ENCODE measurements around the gene GAMT.

DNA sequence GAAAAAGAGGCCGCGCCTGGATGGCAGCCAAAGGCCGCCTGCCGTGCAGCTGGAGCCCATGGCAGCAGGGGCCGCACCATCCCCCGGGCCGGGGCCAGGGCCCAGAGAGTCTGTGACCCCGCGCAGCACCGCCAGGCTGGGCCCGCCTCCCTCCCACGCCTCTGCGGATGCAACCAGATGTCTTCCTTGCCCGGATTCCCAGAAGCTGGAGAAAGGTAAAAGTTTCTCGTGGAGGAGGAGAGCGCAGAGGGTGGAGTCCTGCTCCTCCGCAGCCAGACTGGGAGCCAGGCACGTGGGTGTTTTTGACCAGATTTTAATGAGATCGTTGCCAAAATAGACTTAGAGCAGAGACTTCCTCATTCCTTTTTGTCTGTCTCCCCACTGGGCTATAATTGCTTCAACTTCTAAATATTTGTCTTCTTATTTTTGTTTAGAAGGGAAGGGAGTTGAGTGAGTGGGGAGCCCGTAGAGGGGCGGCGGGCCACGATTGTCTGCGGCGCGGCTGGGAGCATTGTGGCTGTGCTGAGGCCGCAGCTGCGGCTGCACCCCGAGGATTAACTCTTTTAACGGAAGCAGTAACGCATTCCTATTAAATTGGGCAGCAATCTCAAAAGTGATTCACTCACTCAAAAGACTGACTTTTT, 40.4 kb downstream of the GAMT start:
- TF ChIP-seq LEF1 (IDR thresholded peaks at IDR 0.05; ENCODE audit: borderline replicate concordance) (no peak), HDGF (IDR thresholded peaks at IDR 0.05; ENCODE audit: borderline replicate concordance) (no peak), CTBP1 (IDR thresholded peaks at IDR 0.05; ENCODE audit: borderline replicate concordance) (no peak), SUZ12 (IDR thresholded peaks at IDR 0.05) (no peak), TARDBP (IDR thresholded peaks at IDR 0.05) (no peak)
- TF ChIP-seq, protein P1, sequence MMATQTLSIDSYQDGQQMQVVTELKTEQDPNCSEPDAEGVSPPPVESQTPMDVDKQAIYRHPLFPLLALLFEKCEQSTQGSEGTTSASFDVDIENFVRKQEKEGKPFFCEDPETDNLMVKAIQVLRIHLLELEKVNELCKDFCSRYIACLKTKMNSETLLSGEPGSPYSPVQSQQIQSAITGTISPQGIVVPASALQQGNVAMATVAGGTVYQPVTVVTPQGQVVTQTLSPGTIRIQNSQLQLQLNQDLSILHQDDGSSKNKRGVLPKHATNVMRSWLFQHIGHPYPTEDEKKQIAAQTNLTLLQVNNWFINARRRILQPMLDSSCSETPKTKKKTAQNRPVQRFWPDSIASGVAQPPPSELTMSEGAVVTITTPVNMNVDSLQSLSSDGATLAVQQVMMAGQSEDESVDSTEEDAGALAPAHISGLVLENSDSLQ (IDR thresholded peaks at IDR 0.05) = no peak
